ENCODE results near the gene PFDN6. TPM values are rescaled to one million over a fixed set of nuclear protein-coding genes. Genes with fewer than 3 reads are reported as not detected.
A peak's percentile ranks its signal among the peaks of the same experiment; 100 is the strongest.
"Not testable (repeated sequence)": the region's sequence is repeated elsewhere in the genome, so short reads cannot be mapped to it uniquely, and the experiment has no call there.

The PFDN6 gene
- total RNA-seq: 30.7 and 41.5 TPM in 2 replicates

DNA sequence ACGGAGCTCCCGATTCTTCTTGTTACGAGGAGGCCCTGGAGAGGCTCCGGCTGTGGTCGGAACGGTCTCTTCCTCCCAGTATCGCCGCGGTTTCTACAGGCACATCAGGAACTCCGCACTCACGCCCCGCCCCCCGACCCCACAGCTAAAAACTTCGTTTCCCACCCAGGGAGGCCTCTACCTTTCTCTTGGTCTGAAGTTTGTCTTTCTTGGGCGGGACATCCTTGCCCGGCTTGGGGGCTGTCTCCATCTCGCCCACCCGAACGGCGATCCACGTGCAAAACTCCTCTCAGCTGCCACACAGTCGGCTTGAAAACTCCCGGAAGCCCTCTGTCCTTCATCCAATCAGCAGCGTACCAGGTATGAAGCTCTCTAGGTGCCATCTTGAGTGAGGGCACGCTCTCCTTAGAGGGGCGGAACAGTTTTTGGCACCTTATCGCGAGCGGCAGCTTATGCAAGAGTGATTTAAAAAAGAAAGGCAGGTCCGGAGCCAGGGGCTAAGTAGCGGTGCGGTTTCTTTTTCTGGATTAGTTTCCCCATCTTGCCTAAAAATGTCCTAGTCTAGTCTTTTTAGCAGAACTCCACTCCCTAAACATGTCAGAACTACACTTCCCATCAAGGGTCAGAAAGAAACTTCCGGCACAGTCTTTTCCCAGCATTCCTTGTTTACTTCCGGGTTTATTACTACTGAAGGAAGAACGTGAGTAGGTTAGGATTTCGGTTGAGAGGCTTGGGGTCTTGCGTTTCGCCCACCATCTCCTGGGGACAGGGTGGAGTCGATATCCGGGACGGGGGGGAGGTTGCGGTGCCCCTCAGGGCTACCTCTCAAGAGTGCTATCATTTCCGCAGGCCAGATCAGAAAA lies at the start of gene PFDN6, which contains the start of gene WDR46:
Gene PFDN6 (plus strand): TSS at position 681 of the 863 bp plus-strand sequence. CDS start 256 bp downstream, outside the sequence.
Gene WDR46 (minus strand): TSS at position 319 of the 863 bp plus-strand sequence. CDS start 69 bp downstream, at position 250.
- peak; percentile 93 for DNase-seq (ENCODE audit: low read depth)

DNA sequence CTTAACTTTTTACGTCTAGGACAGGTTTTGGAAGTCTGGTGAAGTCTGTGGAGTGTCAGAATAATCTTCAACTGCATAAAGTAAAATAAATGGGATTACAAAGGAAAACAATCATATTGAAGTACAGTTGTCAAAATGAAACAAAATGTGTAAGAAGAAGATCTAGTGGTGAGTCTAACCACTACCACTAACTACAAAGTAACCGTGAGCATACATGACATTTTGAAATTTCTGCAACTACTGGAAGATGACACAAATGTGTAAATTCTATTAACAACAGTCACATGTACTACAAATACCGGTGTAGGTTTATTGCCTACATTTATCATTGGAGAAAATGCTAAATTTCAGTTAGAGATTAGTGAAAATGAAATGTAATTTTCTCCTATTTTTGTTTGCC lies 47.4 kb upstream of the PFDN6 start:
- no peak for DNase-seq (ENCODE audit: low read depth)

DNA sequence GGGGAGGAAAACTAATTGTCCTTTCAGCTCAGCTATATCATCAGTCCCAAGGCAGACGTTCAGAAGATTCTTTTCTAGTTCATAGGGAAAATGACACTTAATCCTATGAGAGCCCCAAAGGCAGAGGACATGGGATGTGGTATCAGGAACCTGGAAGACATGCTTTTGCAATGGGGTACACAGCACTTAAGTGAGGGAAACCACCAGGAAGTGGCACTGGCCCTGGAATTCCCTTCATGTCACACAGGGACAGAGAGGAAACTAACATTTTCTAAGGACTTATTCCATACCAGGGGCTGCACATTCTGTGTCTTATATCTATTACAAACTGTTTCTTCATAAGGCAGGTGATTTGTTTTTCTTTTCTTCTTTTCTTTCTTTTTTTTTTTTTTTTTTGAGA lies 45.9 kb upstream of the PFDN6 start:
- DNase-seq (ENCODE audit: low read depth): no peak

DNA sequence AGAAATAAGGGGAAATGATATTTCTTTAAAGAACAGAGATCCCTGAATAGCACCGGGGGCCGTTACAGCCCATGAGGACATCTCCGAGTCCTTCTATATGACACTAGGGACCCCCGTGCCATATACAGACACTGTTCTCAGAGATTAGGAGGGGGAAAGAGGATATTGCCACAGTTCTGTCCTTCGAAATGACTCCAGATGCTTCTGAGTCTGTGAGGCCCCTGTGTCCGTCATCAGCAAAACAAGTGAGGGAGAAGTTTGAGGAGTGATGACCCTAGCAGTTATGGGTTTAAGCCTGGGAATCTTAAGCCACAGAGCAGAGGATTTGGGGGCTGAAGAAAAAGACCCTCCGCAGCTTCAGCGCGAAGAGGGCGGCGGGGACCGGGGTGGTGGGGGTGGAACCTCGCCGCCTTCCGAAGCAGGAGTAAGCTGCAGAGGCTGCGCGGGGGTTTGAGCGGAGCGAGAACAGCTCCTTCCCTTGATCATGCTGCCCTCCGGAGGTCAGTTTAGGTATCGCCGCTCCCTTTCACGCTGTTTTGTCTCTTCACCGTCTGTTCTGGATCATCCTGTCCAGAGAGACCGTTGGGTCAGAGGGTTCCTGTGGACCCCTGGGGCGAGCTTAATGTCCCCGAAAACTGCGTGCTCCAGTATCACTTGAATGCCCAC lies 41.3 kb upstream of the PFDN6 start:
- DNase-seq (ENCODE audit: low read depth): peak; percentile 62

DNA sequence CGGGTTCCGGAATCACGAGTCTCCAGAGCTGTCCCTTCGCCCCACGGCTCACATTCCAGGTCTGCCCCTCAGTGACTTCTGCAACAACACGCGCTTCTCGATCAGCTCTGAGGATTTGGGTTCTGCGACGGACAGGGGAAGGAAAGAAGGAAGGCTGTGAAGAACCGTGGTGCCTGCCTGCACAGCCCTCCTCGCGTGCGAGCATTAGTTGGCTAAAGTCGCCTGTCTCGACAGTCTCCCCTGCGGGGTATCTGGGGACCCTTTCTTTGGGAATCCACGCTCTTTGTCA lies 40.8 kb upstream of the PFDN6 start:
- DNase-seq (ENCODE audit: low read depth): no peak

DNA sequence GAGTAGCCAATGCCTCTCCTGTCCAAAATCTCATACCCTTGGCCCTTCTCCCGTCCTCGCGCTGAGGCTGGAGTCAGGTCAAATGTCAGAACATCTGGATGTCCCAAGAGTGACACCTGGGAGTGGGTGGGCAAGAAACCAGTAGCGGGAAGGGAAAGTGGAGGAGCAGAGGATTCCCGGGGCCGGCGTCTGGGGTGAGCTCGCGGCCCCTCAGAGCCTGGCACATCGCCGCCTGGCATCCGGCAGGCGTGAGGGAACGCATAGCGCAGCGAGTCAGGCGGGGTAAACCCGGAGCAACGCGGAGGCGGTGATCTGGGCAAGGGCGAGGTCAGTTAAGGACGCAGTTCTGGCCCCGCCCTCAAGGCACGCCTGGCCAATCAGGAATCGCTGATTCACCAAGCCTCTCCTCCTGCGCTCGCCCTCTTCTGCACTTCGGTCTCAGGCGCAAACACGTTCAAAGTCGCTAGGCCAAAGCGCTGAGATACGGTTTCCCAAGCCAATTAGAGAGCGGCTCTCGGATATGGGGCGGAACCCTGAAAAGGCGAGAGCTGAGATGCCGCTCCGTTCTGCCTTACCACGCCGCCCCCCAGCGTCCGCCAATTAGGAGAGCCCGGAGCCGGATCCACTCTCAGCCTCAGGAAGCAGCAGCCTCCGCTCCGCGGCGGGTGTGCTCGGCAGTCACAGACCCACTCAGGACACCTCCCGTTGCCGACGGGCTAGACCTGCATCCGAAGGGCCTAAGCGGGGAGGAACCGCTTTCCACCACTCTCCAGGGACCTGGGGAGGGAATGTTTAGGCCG lies 40.3 kb upstream of the PFDN6 start:
- DNase-seq (ENCODE audit: low read depth): peak; percentile 98

DNA sequence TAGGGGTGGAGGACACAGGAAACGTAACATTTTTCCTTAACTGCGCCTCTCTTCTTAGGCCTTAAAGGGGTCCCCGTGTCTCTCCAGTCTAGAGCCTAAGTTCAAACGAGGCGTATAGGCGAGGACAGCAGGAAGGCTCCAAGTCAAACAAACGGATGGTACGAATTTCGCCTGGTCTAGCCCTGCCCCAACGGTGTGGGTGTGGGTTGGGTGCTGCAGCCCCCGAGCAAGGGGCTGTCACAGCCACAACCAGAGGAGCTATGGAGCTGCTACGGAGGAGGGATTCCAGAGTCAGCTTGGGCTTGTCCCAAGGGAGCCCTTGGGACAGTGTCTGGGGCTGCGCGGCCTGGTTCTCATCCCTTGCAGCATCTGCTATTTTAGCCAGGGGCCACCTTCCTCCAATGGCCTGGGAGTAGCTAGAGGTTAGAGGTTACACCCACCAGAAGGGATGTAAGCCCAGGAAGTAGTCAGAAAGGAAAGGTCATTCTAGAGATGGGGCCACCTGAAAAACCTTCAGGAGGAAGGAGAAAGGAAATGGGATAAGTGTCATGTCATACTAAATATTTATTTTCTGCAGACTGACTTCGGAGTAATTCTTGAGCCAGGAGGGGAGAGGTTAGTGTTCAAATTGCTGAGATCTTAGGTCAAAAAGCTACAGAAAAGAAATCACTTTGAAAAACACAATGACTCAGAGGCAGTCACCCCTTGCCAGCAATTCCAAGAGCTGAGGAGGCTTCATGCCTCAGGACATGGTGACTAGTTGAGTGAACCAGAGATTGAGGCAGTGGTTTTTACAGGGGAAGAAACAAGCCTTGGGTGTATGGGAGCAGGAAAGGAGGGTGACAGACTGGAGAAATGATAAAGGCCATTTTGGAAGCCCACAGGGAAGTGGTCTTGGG lies 39.4 kb upstream of the PFDN6 start:
- DNase-seq (ENCODE audit: low read depth): peak; percentile 95

DNA sequence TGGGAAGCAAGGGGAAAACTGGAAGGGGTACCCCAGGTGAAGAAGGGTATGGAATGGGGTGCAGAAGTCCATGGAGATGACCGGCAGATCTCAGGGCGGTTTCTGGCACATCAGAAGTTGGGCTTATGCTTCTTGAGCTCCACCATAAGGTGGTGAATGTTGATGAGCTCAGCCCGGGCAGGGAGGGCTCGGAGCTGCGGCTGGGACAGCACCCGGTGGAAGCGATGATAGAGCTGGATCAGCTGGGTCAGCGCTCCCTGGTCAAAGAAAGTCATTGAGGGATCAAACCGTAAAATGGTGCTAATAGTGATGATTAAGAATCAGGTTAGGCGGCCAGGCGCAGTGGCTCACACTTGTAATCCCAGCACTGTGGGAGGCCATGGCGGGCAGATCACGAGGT lies 38.7 kb upstream of the PFDN6 start:
- DNase-seq (ENCODE audit: low read depth): no peak

DNA sequence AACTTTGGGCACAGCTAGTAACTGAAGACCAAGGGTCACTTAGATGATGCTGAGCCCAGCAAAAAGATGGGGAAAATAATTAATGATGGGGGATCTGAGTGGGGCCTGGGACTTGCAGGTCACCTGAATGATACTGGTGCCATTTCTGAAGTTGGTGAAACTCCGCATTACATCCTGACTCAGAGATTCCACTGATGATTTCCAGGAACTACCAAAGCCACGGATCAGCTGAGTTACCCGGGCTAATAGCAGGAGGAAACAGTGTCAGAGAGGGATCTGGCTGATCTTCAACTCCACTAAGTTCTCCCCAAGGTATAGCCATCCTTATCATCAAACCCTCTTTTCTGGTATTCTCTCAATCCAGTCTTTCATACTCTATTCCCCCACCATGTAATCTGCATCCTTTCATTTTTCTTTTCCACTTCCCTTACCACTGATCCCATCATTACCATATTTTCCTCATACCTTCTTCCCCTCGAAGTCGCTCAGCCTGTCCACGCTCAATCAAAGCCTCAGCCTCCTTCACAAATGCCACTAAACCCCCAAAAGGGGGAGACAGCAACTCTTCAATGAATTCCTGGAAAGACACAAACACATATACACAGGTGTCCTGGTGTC lies 37.9 kb upstream of the PFDN6 start:
- no peak for DNase-seq (ENCODE audit: low read depth)

DNA sequence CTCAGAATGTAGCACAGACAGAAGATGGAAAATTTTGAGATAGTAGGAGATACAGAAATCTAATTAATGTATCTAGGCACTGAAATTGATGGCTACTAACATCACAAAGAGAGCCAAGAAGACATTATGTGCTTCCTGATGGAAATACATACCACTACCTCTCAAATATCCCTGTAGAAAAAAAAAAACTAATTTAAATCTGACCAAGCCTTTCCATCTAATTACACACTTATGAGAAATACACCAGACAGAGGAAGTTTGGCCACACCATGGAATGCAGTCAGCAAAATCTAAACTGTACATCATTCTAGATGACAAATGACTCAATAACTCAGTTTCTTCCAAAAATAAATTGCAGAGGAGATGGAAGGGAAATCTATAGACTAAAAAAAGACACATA lies 36.6 kb upstream of the PFDN6 start:
- no peak for DNase-seq (ENCODE audit: low read depth)

DNA sequence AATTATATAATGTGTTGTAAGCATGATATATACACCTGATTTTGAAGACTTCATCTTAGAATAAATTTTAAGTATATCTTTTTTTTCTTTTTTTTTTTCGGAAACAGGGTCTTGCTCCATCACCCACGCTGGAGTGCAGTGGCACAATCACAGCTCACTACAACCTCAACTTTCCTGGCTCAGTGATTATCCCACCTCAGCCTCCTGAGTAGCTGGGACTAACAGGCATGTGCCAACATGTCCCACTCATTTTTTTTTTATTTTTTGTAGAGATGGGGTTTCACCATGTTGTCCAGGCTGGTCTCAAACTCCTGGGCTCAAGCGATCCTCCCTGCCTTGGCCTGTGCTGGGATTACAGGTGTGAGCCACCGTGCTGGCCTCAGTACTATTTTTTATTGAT lies 34.8 kb upstream of the PFDN6 start:
- no peak for DNase-seq (ENCODE audit: low read depth)

DNA sequence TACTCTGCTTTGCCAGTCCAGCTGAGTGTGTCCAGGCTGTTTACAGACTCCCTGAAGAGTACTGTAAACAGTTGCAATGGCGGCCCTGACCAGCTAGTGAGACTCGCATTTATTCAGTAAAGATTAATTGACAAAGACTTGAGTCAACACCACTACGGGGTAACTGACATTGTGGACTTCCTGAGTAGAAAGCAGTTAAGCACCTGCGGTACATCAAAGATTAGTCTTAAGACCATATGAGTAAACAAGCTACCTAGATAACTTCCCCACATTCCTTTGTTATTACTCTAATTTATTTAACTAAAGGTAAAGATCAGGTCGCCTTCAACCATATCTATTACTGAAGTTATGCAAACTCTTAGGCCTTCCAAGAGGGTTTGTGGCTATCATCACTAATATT lies 30.4 kb upstream of the PFDN6 start:
- DNase-seq (ENCODE audit: low read depth): no peak

DNA sequence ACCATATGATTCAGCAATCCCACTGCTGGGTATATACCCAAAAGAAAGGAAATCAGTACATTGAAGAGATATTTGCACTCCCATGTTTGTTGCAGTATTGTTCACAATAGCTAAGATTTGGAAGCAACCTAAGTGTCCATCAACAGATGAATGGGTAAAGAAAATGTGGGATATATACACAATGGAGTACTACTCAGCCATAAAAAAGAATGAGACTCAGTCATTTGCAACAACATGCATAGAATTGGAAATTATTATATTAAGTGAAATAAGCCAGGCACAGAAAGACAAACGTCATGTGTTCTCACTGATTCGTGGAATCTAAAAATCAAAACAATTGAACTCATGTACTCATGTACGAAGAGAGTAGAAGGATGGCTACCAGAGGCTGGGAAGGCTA lies 26.9 kb upstream of the PFDN6 start:
- not testable (repeated sequence) for DNase-seq (ENCODE audit: low read depth)

DNA sequence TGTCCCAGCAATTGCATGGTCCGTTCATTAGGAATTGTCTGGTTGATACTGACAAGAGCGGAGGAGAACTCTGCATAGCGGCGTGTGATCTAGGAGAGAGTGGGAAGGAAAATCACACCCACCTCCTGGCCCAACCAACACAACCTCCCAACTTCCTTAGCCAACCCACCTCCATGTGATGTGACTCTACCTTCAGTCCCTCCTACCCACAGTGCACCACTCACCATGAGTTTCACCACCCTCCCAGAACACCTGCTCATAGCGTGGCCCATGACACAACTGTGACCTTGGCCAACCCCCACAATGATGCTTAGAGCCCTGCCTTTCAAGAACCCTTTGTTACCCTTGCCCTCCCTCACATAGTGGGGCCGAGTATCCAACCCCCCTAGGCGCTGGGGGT lies 25.4 kb upstream of the PFDN6 start:
- no peak for DNase-seq (ENCODE audit: low read depth)

DNA sequence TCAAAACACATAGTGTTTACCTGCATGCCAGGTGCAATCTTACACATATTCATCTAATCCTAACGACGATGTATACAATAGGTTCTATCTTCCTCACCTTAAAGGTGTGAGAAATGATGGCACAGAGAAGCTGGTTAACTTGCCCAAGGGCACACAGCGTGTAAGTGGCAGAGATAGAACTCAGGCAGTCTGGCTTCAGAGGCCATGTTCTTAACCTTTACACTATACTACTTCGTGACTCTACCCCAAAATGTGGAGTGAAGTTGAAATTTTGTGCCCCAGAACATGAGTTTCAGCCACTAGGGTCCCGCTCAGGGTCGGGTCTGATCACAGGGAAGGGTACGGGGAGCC lies 18.3 kb upstream of the PFDN6 start:
- no peak for DNase-seq (ENCODE audit: low read depth)

DNA sequence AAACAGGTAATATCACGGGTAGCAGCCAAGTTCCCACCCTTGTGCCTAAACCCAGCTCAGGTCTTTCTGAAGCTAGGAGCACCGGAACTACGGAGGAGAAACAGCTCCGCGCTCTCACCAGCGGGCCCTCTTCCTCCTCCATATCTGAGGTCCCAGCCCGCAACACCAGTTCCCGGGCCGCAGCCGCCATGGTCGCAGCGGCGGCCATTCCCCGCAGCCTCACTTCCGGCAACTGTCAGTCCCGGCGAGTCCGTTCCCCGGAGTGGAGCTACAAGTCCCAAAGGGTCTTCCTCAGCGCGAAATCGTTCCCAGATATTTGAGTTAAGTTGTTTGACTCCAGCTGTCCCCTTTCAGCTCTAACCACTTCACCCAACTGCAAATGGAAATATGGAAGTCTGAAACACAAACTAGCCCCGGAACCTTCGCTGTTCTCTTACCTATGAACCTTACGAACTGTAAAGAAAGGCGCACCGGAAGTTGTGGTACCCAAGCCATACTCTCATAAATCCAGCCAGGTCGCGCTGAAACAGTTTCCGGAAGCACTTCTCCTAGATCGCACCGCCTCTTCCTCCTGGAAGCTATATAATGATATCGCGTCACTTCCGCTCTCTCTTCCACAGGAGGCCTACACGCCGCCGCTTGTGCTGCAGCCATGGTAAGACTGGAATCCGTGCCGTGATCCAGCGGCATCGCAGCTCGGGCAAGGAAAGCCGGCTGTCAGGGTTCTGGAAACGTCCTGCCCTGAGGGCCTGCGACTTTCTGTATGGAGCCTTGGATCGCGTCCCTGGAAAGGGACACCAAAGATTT lies 17.7 kb upstream of the PFDN6 start, which contains the start of the genes RPS18 and VPS52:
Gene RPS18 (plus strand): TSS at position 608 of the 807 bp plus-strand sequence. CDS start 45 bp downstream, at position 653.
Gene VPS52 (minus strand): TSS at position 409 of the 807 bp plus-strand sequence. CDS start 201 bp downstream, at position 208.
- DNase-seq (ENCODE audit: low read depth): peak; percentile 98

DNA sequence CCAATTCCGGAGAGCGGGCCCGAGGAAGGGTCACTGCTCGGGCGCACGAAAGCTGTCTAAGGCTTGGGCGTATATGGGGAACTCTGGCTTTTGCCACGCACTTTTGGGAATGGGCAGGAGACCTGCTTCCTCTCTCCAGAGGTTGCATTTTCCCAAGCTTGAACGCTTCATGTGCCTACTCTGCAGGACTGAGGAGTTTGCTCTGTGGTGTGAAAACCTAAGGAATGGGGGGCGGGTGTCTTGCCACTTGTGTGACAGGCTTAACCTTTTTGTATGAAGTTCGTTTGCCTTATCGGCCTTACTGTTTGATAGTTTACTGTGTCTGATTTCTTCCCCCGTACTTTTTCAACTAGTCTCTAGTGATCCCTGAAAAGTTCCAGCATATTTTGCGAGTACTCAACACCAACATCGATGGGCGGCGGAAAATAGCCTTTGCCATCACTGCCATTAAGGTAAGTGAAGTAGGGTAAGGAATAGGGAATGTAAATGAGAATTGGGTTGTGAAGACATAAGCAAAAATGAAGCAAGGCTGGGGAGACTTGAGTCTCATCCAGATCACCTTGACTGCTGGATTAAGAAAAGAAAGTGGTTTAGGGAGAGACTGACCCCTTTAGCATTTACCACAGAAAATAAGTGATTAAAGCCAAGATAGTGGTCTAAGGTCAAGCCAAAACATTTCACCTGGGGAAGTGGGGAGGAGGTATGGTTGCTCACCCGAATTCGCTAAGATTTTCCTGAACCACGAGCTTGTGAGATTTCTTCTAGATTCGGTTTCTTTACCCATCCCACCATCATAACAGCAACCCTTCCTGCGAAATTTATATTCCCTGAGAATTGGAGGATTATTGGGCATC lies 16.9 kb upstream of the PFDN6 start:
- peak; percentile 11 for DNase-seq (ENCODE audit: low read depth)

DNA sequence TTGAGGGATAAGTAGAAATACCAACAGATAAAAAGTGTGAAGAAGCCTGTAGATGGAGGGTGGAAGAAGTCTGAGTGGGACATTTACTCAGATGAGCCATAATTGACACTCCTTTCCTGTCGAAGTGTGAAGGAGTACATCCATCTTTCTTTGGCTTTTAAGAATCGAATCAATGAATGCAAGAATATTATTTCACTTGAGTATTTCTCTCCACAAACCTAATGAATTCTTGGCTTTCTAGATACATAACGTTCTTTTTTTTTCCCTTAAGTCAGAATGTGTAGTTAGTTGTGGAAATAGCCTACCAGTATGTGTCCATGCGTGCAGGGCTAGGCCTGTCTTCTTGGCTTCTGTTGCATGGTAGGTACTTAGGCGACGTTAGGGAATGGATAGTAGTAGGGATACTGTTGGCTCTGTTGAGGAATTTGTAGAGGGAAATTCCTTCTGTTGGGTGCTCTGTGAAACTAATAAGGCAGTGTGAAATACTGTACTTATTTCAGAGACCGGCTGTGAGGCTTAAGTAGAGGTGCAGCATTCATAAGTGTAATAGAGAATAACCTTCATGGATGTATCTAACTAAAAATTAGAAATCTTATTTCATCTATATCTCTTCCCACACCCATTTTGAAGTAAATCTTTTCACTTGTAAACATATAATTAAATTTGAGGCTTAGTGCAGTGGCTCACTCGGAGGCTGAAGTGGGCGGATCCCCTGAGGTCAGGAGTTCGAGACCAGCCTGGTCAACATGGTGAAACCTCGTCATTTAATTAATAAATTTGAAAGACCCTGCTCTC lies 16.1 kb upstream of the PFDN6 start:
- no peak for DNase-seq (ENCODE audit: low read depth)

Data from renal cortical epithelial cell (primary cell).